Activated CD8-positive, alpha-beta memory T cell treated with anti-CD3 and anti-CD28 coated beads, Interleukin-2, amount 50 U/mL, for 24 hours (primary cell): ENCODE data around the gene ASIC4.

Source experiments
- DNase-seq: peaks from one replicate; pipeline ENCODE4 v3.0.0-alpha.2; 2020; ENCODE audit errors: extremely low read depth

The ASIC4 gene

GRCh38 chr2:219480004-219480403 lies 34.3 kb upstream of the ASIC4 start:
- no peak for DNase-seq

GRCh38 chr2:219482674-219483405 lies 31.4 kb upstream of the ASIC4 start:
- no peak for DNase-seq

- no peak for DNase-seq
Observed at GRCh38 chr2:219483451-219484342, 30.6 kb upstream of the ASIC4 start.

- DNase-seq = no peak
Observed at GRCh38 chr2:219484343-219485200, 29.7 kb upstream of the ASIC4 start.

- DNase-seq = no peak
Observed at GRCh38 chr2:219485201-219485580, 29.1 kb upstream of the ASIC4 start.

GRCh38 chr2:219486380-219486959 lies 27.8 kb upstream of the ASIC4 start:
- DNase-seq = no peak

- no peak for DNase-seq
Observed at GRCh38 chr2:219488149-219488843, 26.0 kb upstream of the ASIC4 start.

GRCh38 chr2:219488844-219489194 lies 25.5 kb upstream of the ASIC4 start:
- no peak for DNase-seq

- DNase-seq = no peak
Observed at GRCh38 chr2:219489315-219489714, 25.0 kb upstream of the ASIC4 start.

GRCh38 chr2:219490186-219490585 lies 24.1 kb upstream of the ASIC4 start:
- no peak for DNase-seq

GRCh38 chr2:219490600-219491130 lies 23.6 kb upstream of the ASIC4 start:
- DNase-seq = no peak

GRCh38 chr2:219491278-219491963 lies 22.9 kb upstream of the ASIC4 start:
- DNase-seq = no peak

GRCh38 chr2:219492575-219492974 lies 21.7 kb upstream of the ASIC4 start:
- no peak for DNase-seq

GRCh38 chr2:219493086-219493485 lies 21.2 kb upstream of the ASIC4 start:
- no peak for DNase-seq

- no peak for DNase-seq
Observed at GRCh38 chr2:219494952-219495530, 19.2 kb upstream of the ASIC4 start.

GRCh38 chr2:219495531-219496122 lies 18.7 kb upstream of the ASIC4 start:
- no peak for DNase-seq

- no peak for DNase-seq
Observed at GRCh38 chr2:219496247-219496824, 17.9 kb upstream of the ASIC4 start.

- no peak for DNase-seq
Observed at GRCh38 chr2:219496825-219497494, 17.3 kb upstream of the ASIC4 start.
